RWPE2 (cell line): ENCODE data around the gene SMCHD1.

Experiments
- ATAC-seq: fragments of 200-7000 bp; cut with Tn5 transposase; 3 replicates; pipeline ENCODE4 v1.9.1; 2021; ENCODE audit warnings: low read depth
- DNase-seq: peaks from one replicate; pipeline ENCODE4 v3.0.0-alpha.2; 2020; ENCODE audit warnings: low spot score
- H3K27ac ChIP-seq: fragments of 450-650 bp; 2 replicates; pipeline ENCODE4 v1.5.1; 2017; ENCODE audit warnings: mild to moderate bottlenecking; ENCODE audit not compliant: poor library complexity, severe bottlenecking
- H3K27me3 ChIP-seq: fragments of 250-450 bp; sonication (Bioruptor Pico); 2 replicates; pipeline ENCODE4 v1.5.1; 2021; ENCODE audit warnings: mild to moderate bottlenecking, moderate library complexity; ENCODE audit not compliant: insufficient read depth, poor library complexity, severe bottlenecking
- H3K36me3 ChIP-seq: fragments of 250-450 bp; sonication (Bioruptor Pico); 2 replicates; pipeline ENCODE4 v1.5.1; 2020; ENCODE audit warnings: low read depth, mild to moderate bottlenecking, moderate library complexity
- H3K4me1 ChIP-seq: fragments of 250-450 bp; sonication (Bioruptor Pico); 2 replicates; pipeline ENCODE4 v1.5.1; 2021; ENCODE audit warnings: mild to moderate bottlenecking, moderate library complexity; ENCODE audit not compliant: insufficient read depth, poor library complexity, severe bottlenecking
- H3K4me3 ChIP-seq: fragments of 250-450 bp; sonication (Bioruptor Pico); 2 replicates; pipeline ENCODE4 v1.5.1; 2021; ENCODE audit warnings: mild to moderate bottlenecking, moderate library complexity; ENCODE audit not compliant: severe bottlenecking
- H3K9me3 ChIP-seq: fragments of 250-450 bp; sonication (Bioruptor Pico); 2 replicates; pipeline ENCODE4 v1.5.1; 2021; ENCODE audit warnings: mild to moderate bottlenecking, moderate library complexity; ENCODE audit not compliant: severe bottlenecking
- TF ChIP-seq, protein P1 (sequence below): fragments of 450-650 bp; IDR thresholded peaks from one replicate; pipeline ENCODE4 v1.5.1; 2017; ENCODE audit warnings: mild to moderate bottlenecking, moderate library complexity; ENCODE audit not compliant: poor library complexity, severe bottlenecking

SMCHD1 gene

GRCh38 chr18:2746274-2746673, 90.7 kb downstream of the SMCHD1 start:
- peaks cover 2% of the 10 kb centered on the region for H3K4me1 ChIP-seq
- ATAC-seq (no peak), DNase-seq (no peak)
- TF ChIP-seq, protein P1, sequence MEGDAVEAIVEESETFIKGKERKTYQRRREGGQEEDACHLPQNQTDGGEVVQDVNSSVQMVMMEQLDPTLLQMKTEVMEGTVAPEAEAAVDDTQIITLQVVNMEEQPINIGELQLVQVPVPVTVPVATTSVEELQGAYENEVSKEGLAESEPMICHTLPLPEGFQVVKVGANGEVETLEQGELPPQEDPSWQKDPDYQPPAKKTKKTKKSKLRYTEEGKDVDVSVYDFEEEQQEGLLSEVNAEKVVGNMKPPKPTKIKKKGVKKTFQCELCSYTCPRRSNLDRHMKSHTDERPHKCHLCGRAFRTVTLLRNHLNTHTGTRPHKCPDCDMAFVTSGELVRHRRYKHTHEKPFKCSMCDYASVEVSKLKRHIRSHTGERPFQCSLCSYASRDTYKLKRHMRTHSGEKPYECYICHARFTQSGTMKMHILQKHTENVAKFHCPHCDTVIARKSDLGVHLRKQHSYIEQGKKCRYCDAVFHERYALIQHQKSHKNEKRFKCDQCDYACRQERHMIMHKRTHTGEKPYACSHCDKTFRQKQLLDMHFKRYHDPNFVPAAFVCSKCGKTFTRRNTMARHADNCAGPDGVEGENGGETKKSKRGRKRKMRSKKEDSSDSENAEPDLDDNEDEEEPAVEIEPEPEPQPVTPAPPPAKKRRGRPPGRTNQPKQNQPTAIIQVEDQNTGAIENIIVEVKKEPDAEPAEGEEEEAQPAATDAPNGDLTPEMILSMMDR: no peak
- H3K36me3 ChIP-seq: peaks cover 91% of the 10 kb centered on the region
- no peaks in the 10 kb centered on the region for H3K9me3 ChIP-seq
- H3K27ac ChIP-seq: no peak overlapping the region
- H3K4me3 ChIP-seq: no peak overlapping the region
- H3K27me3 ChIP-seq: no peaks in the 10 kb centered on the region

DNA sequence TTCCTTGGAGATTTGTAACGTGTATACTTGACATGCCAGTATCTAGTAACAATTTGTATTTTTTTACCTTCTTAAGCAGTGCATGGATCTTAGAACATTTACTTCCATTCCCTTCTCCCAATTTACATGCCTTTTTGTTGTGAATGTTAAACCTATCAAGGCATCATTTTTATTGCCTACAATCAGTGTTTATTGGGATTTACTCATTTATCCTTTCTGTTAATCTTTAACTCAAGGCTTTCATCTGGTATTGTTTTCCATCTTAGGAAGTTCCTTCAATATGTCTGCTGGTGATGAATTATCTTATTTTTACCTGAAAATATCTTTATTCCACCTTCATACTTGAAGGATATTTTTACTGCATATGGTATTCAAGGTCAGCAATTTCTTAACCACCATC, 102.8 kb downstream of the SMCHD1 start:
- Histone ChIP-seq H3K36me3 (peaks cover 85% of the 10 kb centered on the region), H3K4me1 (no peaks in the 10 kb centered on the region), H3K27me3 (no peaks in the 10 kb centered on the region), H3K4me3 (no peak overlapping the region), H3K27ac (no peak overlapping the region), H3K9me3 (no peaks in the 10 kb centered on the region)
- TF ChIP-seq, protein P1: no peak
- DNase-seq (no peak), ATAC-seq (no peak)

DNA sequence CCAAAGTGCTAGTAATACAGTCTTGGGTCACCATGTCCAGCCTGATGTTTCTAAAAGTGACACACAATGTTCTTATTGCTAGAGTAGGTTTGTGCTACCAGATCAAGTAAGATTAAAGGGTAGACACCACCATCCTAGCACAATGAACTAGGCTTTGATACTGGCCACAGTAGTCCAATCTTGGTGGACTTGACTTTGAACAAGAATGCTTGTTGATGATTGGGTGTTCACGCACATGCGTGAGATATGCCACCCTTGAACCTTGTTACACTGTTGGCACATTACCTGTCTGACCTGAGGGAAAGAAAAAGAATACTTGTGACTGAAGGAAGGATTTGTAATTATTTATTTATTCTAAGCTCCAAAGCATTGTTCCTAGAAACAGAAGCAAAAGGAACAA, 119.1 kb downstream of the SMCHD1 start:
- H3K4me3 ChIP-seq: no peak overlapping the region
- DNase-seq (no peak), ATAC-seq (no peak)
- H3K27ac ChIP-seq: no peak overlapping the region
- no peaks in the 10 kb centered on the region for H3K9me3 ChIP-seq
- no peaks in the 10 kb centered on the region for H3K4me1 ChIP-seq
- H3K36me3 ChIP-seq: peaks cover 98% of the 10 kb centered on the region
- H3K27me3 ChIP-seq: no peaks in the 10 kb centered on the region
- TF ChIP-seq, protein P1: no peak

GRCh38 chr18:2776601-2777000, 121.1 kb downstream of the SMCHD1 start:
- no peak for ATAC-seq

GRCh38 chr18:2777241-2777640, 121.7 kb downstream of the SMCHD1 start:
- H3K4me3 ChIP-seq: no peak overlapping the region
- no peak overlapping the region for H3K27ac ChIP-seq
- TF ChIP-seq, protein P1: no peak
- no peak for DNase-seq
- H3K4me1 ChIP-seq: no peaks in the 10 kb centered on the region
- ATAC-seq: no peak
- no peaks in the 10 kb centered on the region for H3K9me3 ChIP-seq
- H3K36me3 ChIP-seq: peaks cover 93% of the 10 kb centered on the region
- H3K27me3 ChIP-seq: no peaks in the 10 kb centered on the region

More at GRCh38 chr18:2776601-2777000, 121.1 kb downstream of the SMCHD1 start:
- no peak for DNase-seq
- H3K9me3 ChIP-seq: no peaks in the 10 kb centered on the region
- TF ChIP-seq, protein P1: no peak
- H3K4me3 ChIP-seq: no peak overlapping the region
- H3K36me3 ChIP-seq: peaks cover 93% of the 10 kb centered on the region
- H3K27ac ChIP-seq: no peak overlapping the region
- H3K27me3 ChIP-seq: no peaks in the 10 kb centered on the region
- H3K4me1 ChIP-seq: no peaks in the 10 kb centered on the region
